ENCODE data around the gene RAI1.
A peak's percentile ranks its signal among the peaks of the same experiment; 100 is the strongest.

RAI1 gene

GRCh38 chr17:17763734-17764133, 82.5 kb downstream of the RAI1 start:
- TF ChIP-seq, protein P1, sequence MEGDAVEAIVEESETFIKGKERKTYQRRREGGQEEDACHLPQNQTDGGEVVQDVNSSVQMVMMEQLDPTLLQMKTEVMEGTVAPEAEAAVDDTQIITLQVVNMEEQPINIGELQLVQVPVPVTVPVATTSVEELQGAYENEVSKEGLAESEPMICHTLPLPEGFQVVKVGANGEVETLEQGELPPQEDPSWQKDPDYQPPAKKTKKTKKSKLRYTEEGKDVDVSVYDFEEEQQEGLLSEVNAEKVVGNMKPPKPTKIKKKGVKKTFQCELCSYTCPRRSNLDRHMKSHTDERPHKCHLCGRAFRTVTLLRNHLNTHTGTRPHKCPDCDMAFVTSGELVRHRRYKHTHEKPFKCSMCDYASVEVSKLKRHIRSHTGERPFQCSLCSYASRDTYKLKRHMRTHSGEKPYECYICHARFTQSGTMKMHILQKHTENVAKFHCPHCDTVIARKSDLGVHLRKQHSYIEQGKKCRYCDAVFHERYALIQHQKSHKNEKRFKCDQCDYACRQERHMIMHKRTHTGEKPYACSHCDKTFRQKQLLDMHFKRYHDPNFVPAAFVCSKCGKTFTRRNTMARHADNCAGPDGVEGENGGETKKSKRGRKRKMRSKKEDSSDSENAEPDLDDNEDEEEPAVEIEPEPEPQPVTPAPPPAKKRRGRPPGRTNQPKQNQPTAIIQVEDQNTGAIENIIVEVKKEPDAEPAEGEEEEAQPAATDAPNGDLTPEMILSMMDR (IDR thresholded peaks at IDR 0.05; ENCODE audit: low read depth, low read length): no peak
- H3K4me3 ChIP-seq (ENCODE audit: low read depth, low read length): no peak overlapping the region
- no peak for DNase-seq (ENCODE audit: low read depth, low spot score)
- in situ Hi-C loops (cut with HindIII; ENCODE audit: low sequenced_read_pairs): no loop called here

GRCh38 chr17:17765359-17766076, 84.3 kb downstream of the RAI1 start:
- in situ Hi-C loops (cut with HindIII; ENCODE audit: low sequenced_read_pairs): no loop called here
- peak; percentile 24 for DNase-seq (ENCODE audit: low read depth, low spot score)
- TF ChIP-seq, protein P1 (IDR thresholded peaks at IDR 0.05; ENCODE audit: low read depth, low read length): no peak
- H3K4me3 ChIP-seq (ENCODE audit: low read depth, low read length): no peak overlapping the region

GRCh38 chr17:17766077-17766743, 85.0 kb downstream of the RAI1 start:
- in situ Hi-C loops (cut with HindIII; ENCODE audit: low sequenced_read_pairs): no loop called here
- TF ChIP-seq, protein P1 (IDR thresholded peaks at IDR 0.05; ENCODE audit: low read depth, low read length): no peak
- DNase-seq (ENCODE audit: low read depth, low spot score): no peak
- H3K4me3 ChIP-seq (ENCODE audit: low read depth, low read length): no peak overlapping the region

- in situ Hi-C loops (cut with HindIII; ENCODE audit: low sequenced_read_pairs): no loop called here
- TF ChIP-seq, protein P1 (IDR thresholded peaks at IDR 0.05; ENCODE audit: low read depth, low read length): no peak
- DNase-seq (ENCODE audit: low read depth, low spot score): no peak
- H3K4me3 ChIP-seq (ENCODE audit: low read depth, low read length): no peak overlapping the region
These were observed 85.5 kb downstream of the RAI1 start for GRCh38 chr17:17766744-17767120.

DNA sequence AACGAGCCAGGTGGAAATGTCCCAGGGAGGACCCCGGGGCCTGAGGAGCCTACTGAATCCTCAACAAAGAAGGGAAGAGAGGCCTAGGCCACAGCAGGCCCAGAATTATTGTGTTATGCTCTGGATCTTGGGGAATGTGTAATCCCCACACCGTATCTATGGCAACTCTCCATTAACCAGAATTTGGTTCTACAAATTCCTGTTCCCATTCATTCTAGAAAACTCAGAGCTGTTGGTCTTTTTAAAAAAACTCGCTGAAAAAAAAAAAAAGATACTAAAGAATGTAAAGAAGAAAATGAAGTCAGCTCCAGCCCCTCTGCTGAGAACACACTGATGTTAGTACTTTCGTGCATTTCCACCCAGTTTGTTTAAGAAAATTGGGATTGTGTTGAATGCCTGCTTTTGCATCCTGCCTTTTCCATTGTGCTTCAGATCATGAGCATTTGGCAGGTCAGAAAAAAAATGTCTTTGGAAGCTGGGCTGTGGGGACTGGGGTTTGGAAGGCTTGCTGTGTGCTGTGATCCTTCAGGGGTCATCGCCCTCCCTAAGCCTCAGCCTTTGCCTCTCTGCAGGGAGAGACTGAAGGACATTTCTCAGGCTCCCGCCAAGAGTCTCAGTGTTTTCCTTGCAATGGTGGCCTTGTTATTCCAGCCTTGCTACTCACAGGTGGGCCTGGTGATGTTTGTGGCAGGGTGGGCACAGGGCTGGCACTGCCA, 86.1 kb downstream of the RAI1 start:
- no peak overlapping the region for H3K4me3 ChIP-seq (ENCODE audit: low read depth, low read length)
- peak; percentile 55 for DNase-seq (ENCODE audit: low read depth, low spot score)
- TF ChIP-seq, protein P1 (IDR thresholded peaks at IDR 0.05; ENCODE audit: low read depth, low read length): no peak
- in situ Hi-C loops (cut with HindIII; ENCODE audit: low sequenced_read_pairs): no loop called here

DNA sequence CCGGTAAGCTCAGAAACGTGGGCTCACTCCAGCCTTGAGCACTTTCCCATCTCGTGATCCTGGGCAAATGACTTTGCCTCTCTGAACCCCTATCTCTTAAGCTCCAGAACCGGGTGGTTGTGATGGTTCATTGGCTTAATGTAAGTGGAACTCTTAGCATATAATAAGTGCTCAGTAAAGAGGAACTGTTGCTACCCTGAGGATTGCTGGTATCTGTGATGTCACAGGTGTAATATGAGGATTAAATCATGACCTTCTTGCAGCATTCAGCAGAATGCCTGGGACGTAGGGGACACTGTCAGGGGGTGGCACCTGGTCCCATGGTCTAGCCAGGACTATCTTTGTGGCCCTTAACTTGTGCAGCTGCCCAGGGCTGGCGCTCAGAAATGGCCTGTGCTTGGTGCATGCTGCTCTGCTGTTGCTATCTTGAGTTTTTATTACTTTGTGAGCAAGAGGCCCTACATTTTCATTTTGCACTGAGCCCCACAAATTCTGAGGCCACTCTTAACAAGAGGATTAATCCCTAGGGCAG, 86.7 kb downstream of the RAI1 start:
- no peak for DNase-seq (ENCODE audit: low read depth, low spot score)
- no peak overlapping the region for H3K4me3 ChIP-seq (ENCODE audit: low read depth, low read length)
- TF ChIP-seq, protein P1 (IDR thresholded peaks at IDR 0.05; ENCODE audit: low read depth, low read length): no peak
- in situ Hi-C loops (cut with HindIII; ENCODE audit: low sequenced_read_pairs): no loop called here
